H9 (cell line): ENCODE measurements around the gene MISP3. TPM values are rescaled to one million over a fixed set of nuclear protein-coding genes. Genes with fewer than 3 reads are reported as not detected.

ENCODE experiments used
- DNase-seq: peaks from one replicate; pipeline ENCODE4 v3.0.0-alpha.2; 2017
- H2AFZ ChIP-seq: one replicate; pipeline ENCODE4 v1.6.1; 2013; ENCODE audit warnings: mild to moderate bottlenecking, low read length, control low read depth, moderate library complexity
- H2AK5ac ChIP-seq: 2 replicates; pipeline ENCODE4 v1.6.1; 2013; ENCODE audit warnings: low read length, control low read depth, mixed read lengths; ENCODE audit not compliant: insufficient read length
- H2BK120ac ChIP-seq: one replicate; pipeline ENCODE4 v1.6.1; 2013; ENCODE audit warnings: low read depth, mild to moderate bottlenecking, low read length, control low read depth, inconsistent platforms; ENCODE audit not compliant: poor library complexity, severe bottlenecking
- H2BK12ac ChIP-seq: 2 replicates; pipeline ENCODE4 v1.6.1; 2013; ENCODE audit warnings: low read length, control low read depth, mixed read lengths, low read depth; ENCODE audit not compliant: insufficient read length
- H2BK15ac ChIP-seq: 2 replicates; pipeline ENCODE4 v1.6.1; 2013; ENCODE audit warnings: low read depth, low read length, control low read depth
- H2BK20ac ChIP-seq: one replicate; pipeline ENCODE4 v1.6.1; 2013; ENCODE audit warnings: low read depth, mild to moderate bottlenecking, low read length, control low read depth, inconsistent platforms; ENCODE audit not compliant: poor library complexity, severe bottlenecking
- H2BK5ac ChIP-seq: 2 replicates; pipeline ENCODE4 v1.6.1; 2013; ENCODE audit warnings: low read length, control low read depth, mixed read lengths; ENCODE audit not compliant: insufficient read length
- H3K14ac ChIP-seq: 2 replicates; pipeline ENCODE4 v1.6.1; 2013; ENCODE audit warnings: low read length, control low read depth; ENCODE audit not compliant: insufficient read depth
- H3K18ac ChIP-seq: 2 replicates; pipeline ENCODE4 v1.6.1; 2013; ENCODE audit warnings: low read depth, mild to moderate bottlenecking, mixed read lengths, low read length, control low read depth; ENCODE audit not compliant: insufficient read length
- H3K23ac ChIP-seq: 2 replicates; pipeline ENCODE4 v1.6.1; 2013; ENCODE audit warnings: low read length, control low read depth, mixed read lengths, low read depth; ENCODE audit not compliant: insufficient read length
- H3K23me2 ChIP-seq: 2 replicates; pipeline ENCODE4 v1.6.1; 2013; ENCODE audit warnings: low read depth, mild to moderate bottlenecking, mixed read lengths, low read length, control low read depth; ENCODE audit not compliant: insufficient read length, poor library complexity, severe bottlenecking
- H3K27ac ChIP-seq: 2 replicates; pipeline ENCODE4 v1.5.1; 2013; ENCODE audit warnings: low read length, control low read depth, mixed read lengths, low read depth; ENCODE audit not compliant: insufficient read length
- H3K27me3 ChIP-seq: 2 replicates; pipeline ENCODE4 v1.6.1; 2013; ENCODE audit warnings: low read length, control low read depth, inconsistent platforms; ENCODE audit not compliant: insufficient read depth
- H3K4ac ChIP-seq: 2 replicates; pipeline ENCODE4 v1.6.1; 2013; ENCODE audit warnings: low read depth, mild to moderate bottlenecking, control low read depth, inconsistent platforms, low read length, moderate library complexity
- H3K4me1 ChIP-seq: 2 replicates; pipeline ENCODE4 v1.6.1; 2013; ENCODE audit warnings: low read length, control low read depth, inconsistent platforms; ENCODE audit not compliant: insufficient read depth
- H3K4me2 ChIP-seq: 2 replicates; pipeline ENCODE4 v1.6.1; 2013; ENCODE audit warnings: low read length, control low read depth, mixed read lengths; ENCODE audit not compliant: insufficient read length, insufficient read depth
- H3K56ac ChIP-seq: 2 replicates; pipeline ENCODE4 v1.6.1; 2013; ENCODE audit warnings: low read depth, mild to moderate bottlenecking, mixed read lengths, low read length, control low read depth; ENCODE audit not compliant: insufficient read length
- H3K79me1 ChIP-seq: 2 replicates; pipeline ENCODE4 v1.6.1; 2013; ENCODE audit warnings: low read depth, mild to moderate bottlenecking, moderate library complexity, low read length, control low read depth, inconsistent platforms; ENCODE audit not compliant: insufficient read depth, poor library complexity, severe bottlenecking
- H3K79me2 ChIP-seq: 2 replicates; pipeline ENCODE4 v1.6.1; 2013; ENCODE audit warnings: low read length, control low read depth, inconsistent platforms; ENCODE audit not compliant: insufficient read depth
- H3K9ac ChIP-seq: 2 replicates; pipeline ENCODE4 v1.6.1; 2013; ENCODE audit warnings: low read length, control low read depth, mixed read lengths; ENCODE audit not compliant: insufficient read length; ENCODE audit errors: extremely low read depth
- H3K9me3 ChIP-seq: one replicate; pipeline ENCODE4 v1.6.1; 2013; ENCODE audit warnings: low read depth, low read length, inconsistent platforms; ENCODE audit not compliant: control insufficient read depth
- H3T11ph ChIP-seq: one replicate; pipeline ENCODE4 v1.6.1; 2013; ENCODE audit warnings: mild to moderate bottlenecking, low read length, control low read depth, inconsistent platforms
- H4K20me1 ChIP-seq: one replicate; pipeline ENCODE4 v1.6.1; 2013; ENCODE audit not compliant: control insufficient read depth, insufficient read length, insufficient read depth
- H4K5ac ChIP-seq: 2 replicates; pipeline ENCODE4 v1.6.1; 2013; ENCODE audit warnings: low read depth, mild to moderate bottlenecking, mixed read lengths, low read length, control low read depth; ENCODE audit not compliant: insufficient read length
- H4K8ac ChIP-seq: replicated peaks from 2 replicates; pipeline ENCODE4 v1.6.1; 2013; ENCODE audit warnings: low read length, control low read depth, mixed read lengths, low read depth; ENCODE audit not compliant: insufficient read length
- H4K91ac ChIP-seq: 2 replicates; pipeline ENCODE4 v1.6.1; 2013; ENCODE audit warnings: low read depth, mild to moderate bottlenecking, moderate library complexity, mixed read lengths, low read length, control low read depth; ENCODE audit not compliant: insufficient read length
- H3K27ac Mint-ChIP-seq, 3 experiments: 2 replicates in 2 of 3; 3 replicates in 1 of 3; pipeline ENCODE4 v1.8.0; 2020 to 2021; ENCODE audit warnings: mixed read lengths in 3 of 3, mild to moderate bottlenecking in 1 of 3, moderate library complexity in 1 of 3
- H3K27me3 Mint-ChIP-seq: 2 replicates; pipeline ENCODE4 v1.8.0; 2021; ENCODE audit warnings: low read depth, mild to moderate bottlenecking, moderate library complexity, mixed read lengths
- H3K36me3 Mint-ChIP-seq, 3 experiments: 2 replicates in 2 of 3; 3 replicates in 1 of 3; pipeline ENCODE4 v1.8.0; 2020 to 2021; ENCODE audit warnings: low read depth in 3 of 3, mixed read lengths in 3 of 3; ENCODE audit not compliant: insufficient read depth in 1 of 3
- H3K4me1 Mint-ChIP-seq, 2 experiments: 2 replicates each; pipeline ENCODE4 v1.8.0; 2020; ENCODE audit warnings: mixed read lengths in 2 of 2
- H3K4me3 Mint-ChIP-seq, 2 experiments: 2 replicates in 1 of 2; 3 replicates in 1 of 2; pipeline ENCODE4 v1.8.0; 2020 to 2021; ENCODE audit warnings: mild to moderate bottlenecking in 2 of 2, mixed read lengths in 2 of 2, moderate library complexity in 1 of 2
- H3K9me3 Mint-ChIP-seq, 2 experiments: 2 replicates in 1 of 2; 3 replicates in 1 of 2; pipeline ENCODE4 v1.8.0; 2020; ENCODE audit warnings: mild to moderate bottlenecking in 2 of 2, mixed read lengths in 2 of 2, moderate library complexity in 1 of 2
- WGBS: extraction: QIAGEN DNeasy Blood & Tissue Kit; methylation state at CpG from one replicate; pipeline ENCODE4 v1.1.7; 2013; ENCODE audit warnings: missing lambda C conversion rate, low lambda C conversion rate, mixed read lengths; ENCODE audit not compliant: insufficient read length; ENCODE audit errors: extremely low coverage; 5-methylcytosine and 5-hydroxymethylcytosine counted together
- total RNA-seq: library from RNA; stranded (reverse); gene quantifications from 2 replicates; pipeline ENCODE4 v1.2.1, GENCODE V29; 2021
- TF ChIP-seq, protein P1 (sequence below): fragments of 200-600 bp; sonication (generic); conservative IDR thresholded peaks from 3 replicates; pipeline ENCODE4 v1.8.0; 2021; ENCODE audit warnings: antibody characterized with exemption, mild to moderate bottlenecking

MISP3 gene
- total RNA-seq, 1 experiment from 2014 or later, result 0.26 TPM

DNA sequence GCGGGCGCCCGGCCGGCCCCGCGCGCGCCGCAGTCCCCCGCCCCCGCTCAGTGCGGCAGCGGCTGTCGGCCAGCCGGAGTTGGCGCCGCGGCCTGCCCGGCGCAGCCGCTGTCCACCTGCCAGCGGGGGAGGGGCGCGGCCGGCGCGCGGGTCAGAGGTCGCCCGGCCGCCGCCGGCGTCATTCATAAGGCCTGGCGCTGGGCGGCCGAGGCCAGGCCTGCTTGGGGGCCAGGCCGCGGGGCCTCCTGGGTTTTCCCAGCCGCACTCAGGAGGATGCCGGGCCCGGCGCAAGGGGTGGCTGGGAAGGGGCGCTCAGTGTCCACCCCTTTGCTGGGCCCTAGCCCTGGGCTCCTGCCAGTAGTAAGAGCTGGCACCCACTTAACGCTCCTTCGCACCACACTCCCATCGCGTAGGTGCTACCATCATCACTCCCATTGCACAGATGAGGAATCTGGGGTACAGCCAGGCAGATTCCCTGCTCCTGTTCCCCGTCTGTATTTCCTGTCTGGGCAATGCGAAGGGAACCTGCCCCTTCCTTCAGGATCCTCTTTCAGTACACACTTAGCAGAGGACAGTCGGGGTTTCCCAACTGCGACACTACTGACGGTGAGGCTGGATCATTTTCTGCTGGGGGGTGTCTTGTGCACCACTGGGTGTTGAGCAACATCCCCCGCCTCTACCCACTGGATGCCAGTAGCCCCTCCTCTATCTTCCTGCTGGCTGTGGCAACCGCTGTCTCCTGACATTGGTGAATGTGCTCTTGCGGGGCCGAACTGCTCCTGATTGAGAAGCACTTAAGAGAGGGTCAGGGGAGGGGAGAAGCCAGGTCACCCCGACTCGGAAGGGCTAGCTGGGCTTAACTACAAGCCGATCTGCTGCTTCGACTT lies 45.8 kb downstream of the MISP3 start:
- H4K91ac ChIP-seq, result no peak overlapping the region
- H2BK120ac ChIP-seq, result no peak overlapping the region
- no peaks in the 10 kb centered on the region; the same call in 1 of the 2 replicates for H3K27me3 ChIP-seq
- H3T11ph ChIP-seq, result no peak overlapping the region
- H3K27ac ChIP-seq, result no peak overlapping the region
- H3K4me1 ChIP-seq, result peaks cover 3% of the 10 kb centered on the region; the same call in 1 of the 2 replicates
- no peak for DNase-seq
- Mint-ChIP-seq H3K27ac (peak overlapping the region; percentile 70 to 98 (median 95); a peak in 6 of 7 replicates), H3K4me3 (peak overlapping the region; percentile 79 to 93), H3K4me1 (peaks cover 24 to 27% of the 10 kb centered on the region in 2 experiments), H3K9me3 (no peaks in the 10 kb centered on the region), H3K27me3 (peaks cover 2% of the 10 kb centered on the region; the same call in 1 of the 2 replicates), H3K36me3 (peaks cover 12 to 27% (median 22%) of the 10 kb centered on the region in 3 experiments)
- no peak overlapping the region for H2BK20ac ChIP-seq
- peaks cover 2% of the 10 kb centered on the region; the same call in 1 of the 2 replicates for H3K79me2 ChIP-seq
- H4K8ac ChIP-seq, result no peak overlapping the region
- no peak overlapping the region for H2AFZ ChIP-seq
- no peak overlapping the region for H4K5ac ChIP-seq
- no peak overlapping the region for H2BK5ac ChIP-seq
- peak overlapping the region; percentile 21 for H3K9ac ChIP-seq
- WGBS, result no CpG with 5 or more reads among the region's 61 CpGs
- H3K4ac ChIP-seq, result no peak overlapping the region
- H3K79me1 ChIP-seq, result no peaks in the 10 kb centered on the region
- H3K23me2 ChIP-seq, result peaks cover 16% of the 10 kb centered on the region
- H3K14ac ChIP-seq, result no peak overlapping the region; the same call in 1 of the 2 replicates
- TF ChIP-seq, protein P1, sequence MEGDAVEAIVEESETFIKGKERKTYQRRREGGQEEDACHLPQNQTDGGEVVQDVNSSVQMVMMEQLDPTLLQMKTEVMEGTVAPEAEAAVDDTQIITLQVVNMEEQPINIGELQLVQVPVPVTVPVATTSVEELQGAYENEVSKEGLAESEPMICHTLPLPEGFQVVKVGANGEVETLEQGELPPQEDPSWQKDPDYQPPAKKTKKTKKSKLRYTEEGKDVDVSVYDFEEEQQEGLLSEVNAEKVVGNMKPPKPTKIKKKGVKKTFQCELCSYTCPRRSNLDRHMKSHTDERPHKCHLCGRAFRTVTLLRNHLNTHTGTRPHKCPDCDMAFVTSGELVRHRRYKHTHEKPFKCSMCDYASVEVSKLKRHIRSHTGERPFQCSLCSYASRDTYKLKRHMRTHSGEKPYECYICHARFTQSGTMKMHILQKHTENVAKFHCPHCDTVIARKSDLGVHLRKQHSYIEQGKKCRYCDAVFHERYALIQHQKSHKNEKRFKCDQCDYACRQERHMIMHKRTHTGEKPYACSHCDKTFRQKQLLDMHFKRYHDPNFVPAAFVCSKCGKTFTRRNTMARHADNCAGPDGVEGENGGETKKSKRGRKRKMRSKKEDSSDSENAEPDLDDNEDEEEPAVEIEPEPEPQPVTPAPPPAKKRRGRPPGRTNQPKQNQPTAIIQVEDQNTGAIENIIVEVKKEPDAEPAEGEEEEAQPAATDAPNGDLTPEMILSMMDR, result no peak
- peak overlapping the region; percentile 59 for H3K4me2 ChIP-seq
- H4K20me1 ChIP-seq, result no peaks in the 10 kb centered on the region
- no peak overlapping the region for H3K56ac ChIP-seq
- H2BK15ac ChIP-seq, result no peak overlapping the region
- H2BK12ac ChIP-seq, result no peak overlapping the region
- no peak overlapping the region for H3K18ac ChIP-seq
- no peak overlapping the region for H3K23ac ChIP-seq
- H3K9me3 ChIP-seq, result no peaks in the 10 kb centered on the region
- H2AK5ac ChIP-seq, result no peak overlapping the region
